A549 (cell line): ENCODE results near the gene DDX10.

Source experiments
- EP300 ChIP-seq, 2 experiments: fragments of >200 bp; sonication (Bioruptor Twin); formaldehyde crosslinking; IDR thresholded peaks; 2 replicates in 1 of 2; 3 replicates in 1 of 2; pipeline ENCODE4 v1.6.1; 2016 to 2017
- MAFK ChIP-seq: fragments of 450-650 bp; IDR thresholded peaks from 2 replicates; pipeline ENCODE4 v1.6.1; 2014; ENCODE audit not compliant: partially characterized antibody
- MAX ChIP-seq: IDR thresholded peaks from 2 replicates; pipeline ENCODE4 v1.6.1; 2012
- NPAS2 ChIP-seq: fragments of 250-450 bp; sonication (Bioruptor Pico); IDR thresholded peaks from 2 replicates; pipeline ENCODE4 v1.8.0; 2022; ENCODE audit warnings: mild to moderate bottlenecking, moderate library complexity, borderline replicate concordance
- TF ChIP-seq, protein P1 (sequence below): fragments of >200 bp; sonication (Bioruptor Twin); formaldehyde crosslinking; IDR thresholded peaks from 3 replicates; pipeline ENCODE4 v1.5.1; 2016

DNA sequence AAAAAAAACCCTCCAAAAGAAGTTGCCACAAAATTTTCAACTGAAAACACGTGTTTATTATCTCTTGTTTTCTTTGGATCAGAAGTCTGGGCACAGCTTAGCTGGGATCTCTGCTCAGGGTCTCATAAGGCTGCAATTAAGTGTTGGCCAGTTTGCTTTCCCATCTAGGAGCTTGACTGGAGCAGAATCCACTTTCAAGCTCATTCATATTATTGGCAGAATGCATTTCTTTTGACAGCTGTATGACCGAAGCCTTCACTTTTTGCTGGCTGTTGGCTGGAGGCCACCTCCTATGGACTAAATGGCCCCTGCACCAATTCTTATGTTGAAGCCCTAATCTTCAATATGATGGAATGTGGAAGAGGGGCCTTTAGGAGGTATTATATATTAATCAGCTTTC is 139.6 kb downstream of the DDX10 start:
- TF ChIP-seq, protein P1, sequence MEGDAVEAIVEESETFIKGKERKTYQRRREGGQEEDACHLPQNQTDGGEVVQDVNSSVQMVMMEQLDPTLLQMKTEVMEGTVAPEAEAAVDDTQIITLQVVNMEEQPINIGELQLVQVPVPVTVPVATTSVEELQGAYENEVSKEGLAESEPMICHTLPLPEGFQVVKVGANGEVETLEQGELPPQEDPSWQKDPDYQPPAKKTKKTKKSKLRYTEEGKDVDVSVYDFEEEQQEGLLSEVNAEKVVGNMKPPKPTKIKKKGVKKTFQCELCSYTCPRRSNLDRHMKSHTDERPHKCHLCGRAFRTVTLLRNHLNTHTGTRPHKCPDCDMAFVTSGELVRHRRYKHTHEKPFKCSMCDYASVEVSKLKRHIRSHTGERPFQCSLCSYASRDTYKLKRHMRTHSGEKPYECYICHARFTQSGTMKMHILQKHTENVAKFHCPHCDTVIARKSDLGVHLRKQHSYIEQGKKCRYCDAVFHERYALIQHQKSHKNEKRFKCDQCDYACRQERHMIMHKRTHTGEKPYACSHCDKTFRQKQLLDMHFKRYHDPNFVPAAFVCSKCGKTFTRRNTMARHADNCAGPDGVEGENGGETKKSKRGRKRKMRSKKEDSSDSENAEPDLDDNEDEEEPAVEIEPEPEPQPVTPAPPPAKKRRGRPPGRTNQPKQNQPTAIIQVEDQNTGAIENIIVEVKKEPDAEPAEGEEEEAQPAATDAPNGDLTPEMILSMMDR: no peak
- TF ChIP-seq EP300 (IDR thresholded peaks at IDR 0.05) (no peak), MAFK (no peak), MAX (no peak), NPAS2 (CRISPR knock-in tag) (no peak)
